GM13977 (cell line): Measurements from ENCODE around the gene THSD7B.

ENCODE experiments used
- DNase-seq: peaks from one replicate; pipeline ENCODE4 v3.0.0; 2012; ENCODE audit warnings: low spot score
- in situ Hi-C: fragments of 300-500 bp; cut with MboI; formaldehyde crosslinking; loops from one replicate; pipeline ENCODE4 v1.12.0; 2022; ENCODE audit warnings: low sequenced_read_pairs, low pct_unique_long_range_greater_than_20kb, mixed read lengths, inconsistent platforms; ENCODE audit not compliant: unreplicated experiment
- TF ChIP-seq, protein P1 (sequence below): IDR thresholded peaks from 2 replicates; pipeline ENCODE4 v1.5.1; 2012; ENCODE audit warnings: mild to moderate bottlenecking, control low read depth; ENCODE audit not compliant: insufficient read depth; ENCODE audit errors: extremely low read depth, missing control alignments

Gene THSD7B

GRCh38 chr2:136801661-136802060 lies 36.3 kb downstream of the THSD7B start:
- DNase-seq: no peak
- in situ Hi-C loops: no loop called here
- TF ChIP-seq, protein P1, sequence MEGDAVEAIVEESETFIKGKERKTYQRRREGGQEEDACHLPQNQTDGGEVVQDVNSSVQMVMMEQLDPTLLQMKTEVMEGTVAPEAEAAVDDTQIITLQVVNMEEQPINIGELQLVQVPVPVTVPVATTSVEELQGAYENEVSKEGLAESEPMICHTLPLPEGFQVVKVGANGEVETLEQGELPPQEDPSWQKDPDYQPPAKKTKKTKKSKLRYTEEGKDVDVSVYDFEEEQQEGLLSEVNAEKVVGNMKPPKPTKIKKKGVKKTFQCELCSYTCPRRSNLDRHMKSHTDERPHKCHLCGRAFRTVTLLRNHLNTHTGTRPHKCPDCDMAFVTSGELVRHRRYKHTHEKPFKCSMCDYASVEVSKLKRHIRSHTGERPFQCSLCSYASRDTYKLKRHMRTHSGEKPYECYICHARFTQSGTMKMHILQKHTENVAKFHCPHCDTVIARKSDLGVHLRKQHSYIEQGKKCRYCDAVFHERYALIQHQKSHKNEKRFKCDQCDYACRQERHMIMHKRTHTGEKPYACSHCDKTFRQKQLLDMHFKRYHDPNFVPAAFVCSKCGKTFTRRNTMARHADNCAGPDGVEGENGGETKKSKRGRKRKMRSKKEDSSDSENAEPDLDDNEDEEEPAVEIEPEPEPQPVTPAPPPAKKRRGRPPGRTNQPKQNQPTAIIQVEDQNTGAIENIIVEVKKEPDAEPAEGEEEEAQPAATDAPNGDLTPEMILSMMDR: no peak

DNA sequence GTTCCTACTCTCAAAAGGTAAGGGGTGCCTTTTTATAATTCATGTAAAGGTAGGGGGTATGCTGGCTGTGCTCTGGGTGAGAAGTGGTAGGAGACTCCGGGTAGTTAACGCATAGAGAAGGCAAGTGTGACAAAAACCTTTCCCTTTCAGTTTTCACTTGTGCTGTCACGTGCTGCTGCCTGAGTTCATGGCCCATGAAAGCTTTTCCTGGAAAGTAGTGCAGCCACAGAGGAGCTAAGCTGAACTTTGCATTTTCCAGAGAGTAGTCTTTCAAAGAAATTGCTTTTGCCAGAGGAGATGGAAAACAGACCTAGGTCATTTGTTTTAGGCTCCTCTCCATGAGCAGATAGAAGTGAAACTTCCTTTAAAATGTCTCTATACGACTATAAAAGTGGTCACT lies 44.7 kb downstream of the THSD7B start:
- TF ChIP-seq, protein P1: no peak
- in situ Hi-C loops: no loop called here
- no peak for DNase-seq

DNA sequence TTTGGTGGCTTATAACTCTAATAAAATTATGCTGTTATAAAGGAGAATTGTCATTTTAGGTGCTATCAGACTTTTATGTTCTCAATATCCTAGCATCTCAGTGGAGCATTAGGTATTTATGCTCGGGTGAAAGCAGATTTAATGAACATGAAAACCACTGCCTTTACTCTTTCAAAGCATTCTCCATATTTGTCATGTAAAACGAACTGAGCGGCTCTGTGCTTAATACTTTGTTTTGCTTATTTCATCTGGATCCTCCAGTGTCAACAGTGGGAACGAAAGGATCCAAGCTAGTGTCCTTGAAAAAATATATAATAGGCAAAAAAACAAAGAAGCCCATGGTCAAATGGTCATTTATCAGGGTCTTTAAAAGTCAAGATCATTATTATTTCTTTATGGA lies 53.5 kb downstream of the THSD7B start:
- no peak for DNase-seq
- in situ Hi-C loops: no loop called here
- TF ChIP-seq, protein P1: no peak

DNA sequence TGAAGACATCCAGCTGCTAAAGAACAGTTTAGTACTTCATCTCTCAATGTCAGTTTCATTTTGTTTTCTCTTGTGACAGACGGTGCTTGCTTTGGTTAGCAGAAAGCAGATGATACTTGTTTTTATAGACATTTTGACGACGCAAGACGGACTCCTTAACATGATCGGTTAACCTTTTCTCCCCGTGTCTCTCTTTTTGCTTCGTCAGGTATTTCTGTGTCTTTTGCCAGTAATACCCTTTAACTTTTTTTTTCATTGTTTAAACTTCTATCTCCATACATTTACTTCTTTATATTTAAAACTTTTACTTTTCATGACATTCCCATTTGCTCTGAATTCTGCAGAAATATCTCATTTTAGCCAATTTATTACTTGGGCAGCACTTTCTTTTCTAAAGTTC lies 57.9 kb downstream of the THSD7B start:
- in situ Hi-C loops: no loop called here
- TF ChIP-seq, protein P1: no peak
- DNase-seq: no peak

- no peak for DNase-seq
- TF ChIP-seq, protein P1: no peak
- in situ Hi-C loops: no loop called here
Observed at GRCh38 chr2:136828162-136828561, 62.8 kb downstream of the THSD7B start.

DNA sequence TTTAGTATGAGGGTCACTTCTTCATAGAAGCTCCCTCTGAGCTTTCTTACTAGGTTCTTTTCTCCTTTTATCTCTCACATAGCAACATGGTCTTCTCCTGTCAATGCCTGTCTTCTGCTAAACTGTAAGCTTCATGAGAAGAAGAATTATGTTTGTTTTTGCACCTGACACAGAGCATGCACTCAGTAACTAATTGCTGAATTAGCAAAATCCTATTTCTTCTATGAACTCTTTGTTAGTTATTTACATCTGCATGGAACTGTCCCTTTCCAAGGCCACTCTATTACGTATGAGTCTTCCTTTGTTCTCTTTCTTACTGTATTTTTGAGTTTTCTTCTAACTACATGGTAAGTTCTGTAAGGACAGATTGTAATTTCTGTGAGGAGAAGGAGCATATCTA lies 63.4 kb downstream of the THSD7B start:
- TF ChIP-seq, protein P1: no peak
- in situ Hi-C loops: no loop called here
- DNase-seq: no peak

DNA sequence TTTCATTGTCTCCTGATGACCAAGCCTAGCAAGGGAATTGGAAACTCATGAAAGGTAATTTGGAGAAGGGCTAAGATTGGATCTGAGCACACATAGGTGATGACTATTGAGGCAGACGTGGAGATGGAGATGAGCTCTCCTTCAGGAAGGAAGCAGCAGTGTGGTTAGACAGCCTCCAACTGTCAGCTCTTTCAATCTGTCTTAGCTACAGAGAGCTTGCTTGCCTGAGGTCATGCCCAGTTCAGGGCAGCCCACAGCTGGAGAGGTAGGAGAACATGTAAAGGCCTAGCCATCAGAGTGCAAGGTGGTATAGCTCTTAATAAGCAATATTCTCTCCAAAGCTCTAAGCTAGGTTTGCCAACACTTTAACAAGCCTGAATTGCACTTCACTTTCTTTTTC lies 79.2 kb downstream of the THSD7B start:
- in situ Hi-C loops: no loop called here
- TF ChIP-seq, protein P1: no peak
- DNase-seq: no peak
